Lower lobe of right lung (tissue), 2 donors: ENCODE measurements around the gene OLA1. TPM values are rescaled to one million over a fixed set of nuclear protein-coding genes. Genes with fewer than 3 reads are reported as not detected.

Experiments used
- ATAC-seq, 2 donors: fragments of 200-7000 bp; cut with Tn5 transposase; one replicate each; pipeline ENCODE4 v1.9.1; 2020 to 2022; ENCODE audit warnings: mild to moderate bottlenecking in 2 of 2, moderate library complexity in 2 of 2
- DNase-seq: peaks from one replicate; pipeline ENCODE4 v3.0.0-alpha.2; 2020
- H3K27ac ChIP-seq: fragments of 200-600 bp; one replicate; pipeline ENCODE4 v1.8.0; 2022
- H3K27me3 ChIP-seq: fragments of 200-600 bp; one replicate; pipeline ENCODE4 v1.8.0; 2022; ENCODE audit warnings: low read depth
- H3K36me3 ChIP-seq: fragments of 200-600 bp; one replicate; pipeline ENCODE4 v1.8.0; 2022; ENCODE audit warnings: mild to moderate bottlenecking
- H3K4me1 ChIP-seq: fragments of 200-600 bp; one replicate; pipeline ENCODE4 v1.8.0; 2022
- H3K4me3 ChIP-seq: fragments of 200-600 bp; one replicate; pipeline ENCODE4 v1.8.0; 2022; ENCODE audit warnings: mild to moderate bottlenecking
- H3K9me3 ChIP-seq: fragments of 200-600 bp; one replicate; pipeline ENCODE4 v1.8.0; 2022
- CTCF ChIP-seq: fragments of 200-600 bp; IDR thresholded peaks from one replicate; pipeline ENCODE4 v1.8.0; 2022; ENCODE audit warnings: antibody characterized with exemption, mild to moderate bottlenecking
- intact Hi-C: fragments of 100-400 bp; cut with DNase I; formaldehyde crosslinking; loops from one replicate; pipeline ENCODE4 v1.11.0; 2022
- total RNA-seq: library from RNA; stranded (reverse); fragmentation: NEBNext Ultra II Directional; extraction: Animal tissue kit (Norgen Biotek cat#: 25700); gene quantifications from one replicate; pipeline ENCODE4 v1.2.1, GENCODE V29; 2021
- donor health status: DM: no; HTN: yes; CAD: no; lungs with severe emphysema.

OLA1 gene
- total RNA-seq, 1 donor from 2014 or later: 49.8 TPM

GRCh38 chr2:174122185-174122584 lies 126.1 kb downstream of the OLA1 start:
- no peaks in the 10 kb centered on the region for H3K4me1 ChIP-seq
- DNase-seq (no peak), ATAC-seq (no peak)
- no peaks in the 10 kb centered on the region for H3K36me3 ChIP-seq
- no peaks in the 10 kb centered on the region for H3K9me3 ChIP-seq
- no peaks in the 10 kb centered on the region for H3K27me3 ChIP-seq
- no peak for TF ChIP-seq CTCF
- no peak overlapping the region for H3K27ac ChIP-seq
- H3K4me3 ChIP-seq: no peak overlapping the region
- intact Hi-C loops: no loop called here

- no peaks in the 10 kb centered on the region for H3K36me3 ChIP-seq
- TF ChIP-seq CTCF: no peak
These were observed 126.7 kb downstream of the OLA1 start for GRCh38 chr2:174121612-174122011.

GRCh38 chr2:174121175-174121574 lies 127.2 kb downstream of the OLA1 start:
- no peaks in the 10 kb centered on the region for H3K9me3 ChIP-seq
- H3K27ac ChIP-seq: no peak overlapping the region
- H3K4me3 ChIP-seq: no peak overlapping the region
- TF ChIP-seq CTCF: no peak
- DNase-seq (no peak), ATAC-seq (no peak)
- no peaks in the 10 kb centered on the region for H3K4me1 ChIP-seq
- no peaks in the 10 kb centered on the region for H3K36me3 ChIP-seq
- no peaks in the 10 kb centered on the region for H3K27me3 ChIP-seq
- intact Hi-C loops: no loop called here

More at GRCh38 chr2:174121612-174122011, 126.7 kb downstream of the OLA1 start:
- intact Hi-C loops: no loop called here
- no peak for ATAC-seq
- no peaks in the 10 kb centered on the region for H3K4me1 ChIP-seq
- H3K27ac ChIP-seq: no peak overlapping the region
- no peak for DNase-seq
- H3K27me3 ChIP-seq: no peaks in the 10 kb centered on the region
- H3K9me3 ChIP-seq: no peaks in the 10 kb centered on the region
- no peak overlapping the region for H3K4me3 ChIP-seq

GRCh38 chr2:174120346-174120745 lies 128.0 kb downstream of the OLA1 start:
- intact Hi-C loops: no loop called here
- TF ChIP-seq CTCF: no peak
- Histone ChIP-seq H3K27me3 (no peaks in the 10 kb centered on the region), H3K4me1 (no peaks in the 10 kb centered on the region), H3K4me3 (no peak overlapping the region), H3K9me3 (no peaks in the 10 kb centered on the region), H3K27ac (no peak overlapping the region), H3K36me3 (no peaks in the 10 kb centered on the region)
- DNase-seq: no peak
- no peak for ATAC-seq

GRCh38 chr2:174117951-174118930 lies 130.1 kb downstream of the OLA1 start:
- Histone ChIP-seq H3K27ac (no peak overlapping the region), H3K4me1 (no peaks in the 10 kb centered on the region), H3K27me3 (no peaks in the 10 kb centered on the region), H3K36me3 (no peaks in the 10 kb centered on the region), H3K9me3 (no peaks in the 10 kb centered on the region), H3K4me3 (no peak overlapping the region)
- no peak for ATAC-seq
- intact Hi-C loops: no loop called here
- TF ChIP-seq CTCF: no peak
- DNase-seq: no peak
